Stimulated activated CD4-positive, alpha-beta T cell treated with anti-CD3 and anti-CD28 coated beads, TNF-alpha, amount 100 ng/mL, for 4 hours (primary cell): ENCODE measurements around the gene AFP.
"Not testable (repeated sequence)": the region's sequence is repeated elsewhere in the genome, so short reads cannot be mapped to it uniquely, and the experiment has no call there.

Experiments
- DNase-seq, 3 experiments: peaks; one replicate each; pipeline ENCODE4 v3.0.0-alpha.2; 2020; ENCODE audit warnings: low read depth in 3 of 3

The AFP gene

DNA sequence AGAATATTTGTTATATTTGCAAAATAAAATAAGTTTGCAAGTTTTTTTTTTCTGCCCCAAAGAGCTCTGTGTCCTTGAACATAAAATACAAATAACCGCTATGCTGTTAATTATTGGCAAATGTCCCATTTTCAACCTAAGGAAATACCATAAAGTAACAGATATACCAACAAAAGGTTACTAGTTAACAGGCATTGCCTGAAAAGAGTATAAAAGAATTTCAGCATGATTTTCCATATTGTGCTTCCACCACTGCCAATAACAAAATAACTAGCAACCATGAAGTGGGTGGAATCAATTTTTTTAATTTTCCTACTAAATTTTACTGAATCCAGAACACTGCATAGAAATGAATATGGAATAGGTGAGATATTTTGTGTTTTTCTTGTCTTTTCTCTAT, at the start of gene AFP:
Gene AFP, plus strand, starts transcription at position 238 of the 400 bp plus-strand sequence. Its CDS starts 42 bp downstream, at position 280.
- no peak for DNase-seq

DNA sequence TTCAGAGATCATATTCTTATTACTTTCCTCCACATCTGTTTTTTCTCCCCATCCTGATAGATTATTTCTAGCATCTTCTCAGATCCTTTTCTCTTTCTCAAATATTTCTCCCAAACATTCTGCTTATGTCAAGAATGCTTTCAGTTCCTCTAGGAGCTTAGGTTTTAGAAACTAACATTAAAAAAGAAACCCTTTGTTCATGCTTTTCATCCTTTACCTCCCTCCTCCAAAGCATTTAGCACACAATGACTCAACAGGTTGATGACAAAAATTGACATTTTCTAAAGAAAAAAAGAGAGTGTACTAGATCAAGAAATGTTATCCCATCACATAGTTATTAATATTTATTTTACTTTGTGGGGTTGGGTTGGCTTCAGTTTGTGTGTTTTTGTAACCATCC, 48.5 kb upstream of the AFP start:
- no peak for DNase-seq

DNA sequence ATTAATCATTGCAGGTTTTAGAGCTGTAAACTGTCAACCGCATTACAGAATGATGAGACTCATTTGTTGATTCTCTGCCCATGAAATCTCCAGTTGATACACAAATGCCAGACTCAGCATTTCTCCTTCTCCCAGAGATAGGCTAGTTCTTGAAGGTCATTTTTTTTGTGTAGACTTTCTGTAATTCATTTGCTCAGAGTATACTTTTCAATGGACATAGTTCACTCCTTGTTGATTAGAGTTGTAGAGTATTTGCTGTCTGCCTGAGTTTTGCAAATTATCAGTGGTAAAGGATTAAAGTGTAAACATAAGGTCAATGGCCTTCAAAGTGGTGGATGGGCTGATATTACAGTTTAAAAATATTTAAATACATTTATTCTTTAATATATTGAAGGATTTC, 47.1 kb upstream of the AFP start:
- DNase-seq: no peak

DNA sequence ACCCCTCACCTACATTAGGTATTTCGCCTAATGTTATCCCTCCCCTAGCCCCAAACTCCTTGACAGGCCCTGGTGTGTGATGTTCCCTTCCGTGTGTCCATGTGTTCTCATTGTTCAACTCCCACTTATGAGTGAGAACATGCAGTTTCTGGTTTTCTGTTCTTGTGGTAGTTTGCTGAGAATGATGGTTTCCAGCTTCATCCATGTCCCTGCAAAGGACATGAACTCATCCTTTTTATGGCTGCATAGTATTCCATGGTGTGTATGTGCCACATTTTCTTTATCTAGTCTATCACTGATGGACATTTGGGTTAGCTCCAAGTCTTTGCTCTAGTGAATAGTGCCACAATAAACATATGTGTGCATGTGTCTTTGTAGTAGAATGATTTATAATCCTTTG, 46.4 kb upstream of the AFP start:
- not testable (repeated sequence) for DNase-seq

DNA sequence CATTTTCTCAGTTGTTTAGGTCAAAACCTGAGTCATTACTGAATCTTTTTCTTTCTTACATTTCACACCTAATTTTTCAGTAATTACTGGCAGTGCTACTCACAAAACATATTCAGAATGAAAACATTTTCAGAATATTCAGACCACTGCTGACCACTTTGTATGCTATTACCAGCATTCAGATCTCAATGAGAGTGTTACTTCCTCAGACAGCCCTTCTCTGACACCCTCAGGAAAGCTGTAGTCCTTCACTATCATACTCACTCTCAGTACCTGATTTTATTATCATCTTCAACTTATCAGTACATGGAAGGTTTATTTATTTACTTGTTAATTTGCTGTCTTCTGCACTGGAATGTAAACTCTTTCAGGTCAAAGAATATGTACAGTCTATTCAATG, 44.2 kb upstream of the AFP start:
- DNase-seq: no peak

DNA sequence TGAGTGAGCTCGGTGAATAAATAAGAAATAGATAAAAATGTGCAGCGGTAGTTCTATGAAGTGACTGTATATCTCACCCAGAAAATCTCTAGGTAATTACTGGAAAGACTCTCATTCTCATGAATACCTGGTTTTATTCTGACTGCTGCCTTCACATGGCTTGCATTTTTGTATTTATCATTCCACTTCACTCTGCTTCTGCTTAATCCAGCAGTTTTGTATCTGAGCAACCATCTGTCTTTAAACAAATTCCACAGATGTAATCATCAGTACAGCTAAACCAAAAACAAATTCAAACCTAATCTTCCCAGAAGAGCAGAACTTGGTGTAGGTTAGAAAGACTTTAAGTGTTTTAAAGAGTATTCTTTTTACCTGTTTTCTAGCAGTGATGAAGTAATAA, 43.1 kb upstream of the AFP start:
- no peak for DNase-seq

DNA sequence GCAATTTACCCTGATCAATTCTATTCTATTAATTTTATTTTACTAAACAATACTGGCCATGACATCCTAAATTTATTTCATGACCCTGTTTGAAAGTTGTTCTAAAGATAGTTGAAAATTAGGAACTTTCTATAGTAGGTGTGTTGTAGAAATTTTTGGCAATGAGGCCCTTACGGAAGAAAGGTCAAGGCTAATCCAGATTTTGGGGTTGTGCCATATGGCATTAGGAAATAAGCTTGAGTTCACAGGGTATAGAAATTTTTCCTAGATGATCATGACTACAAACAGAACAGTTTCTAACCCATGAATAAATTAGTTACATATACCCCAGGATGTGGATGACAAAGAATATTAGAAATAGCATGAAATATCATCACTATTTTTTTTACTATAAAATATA, 39.7 kb upstream of the AFP start:
- no peak for DNase-seq

DNA sequence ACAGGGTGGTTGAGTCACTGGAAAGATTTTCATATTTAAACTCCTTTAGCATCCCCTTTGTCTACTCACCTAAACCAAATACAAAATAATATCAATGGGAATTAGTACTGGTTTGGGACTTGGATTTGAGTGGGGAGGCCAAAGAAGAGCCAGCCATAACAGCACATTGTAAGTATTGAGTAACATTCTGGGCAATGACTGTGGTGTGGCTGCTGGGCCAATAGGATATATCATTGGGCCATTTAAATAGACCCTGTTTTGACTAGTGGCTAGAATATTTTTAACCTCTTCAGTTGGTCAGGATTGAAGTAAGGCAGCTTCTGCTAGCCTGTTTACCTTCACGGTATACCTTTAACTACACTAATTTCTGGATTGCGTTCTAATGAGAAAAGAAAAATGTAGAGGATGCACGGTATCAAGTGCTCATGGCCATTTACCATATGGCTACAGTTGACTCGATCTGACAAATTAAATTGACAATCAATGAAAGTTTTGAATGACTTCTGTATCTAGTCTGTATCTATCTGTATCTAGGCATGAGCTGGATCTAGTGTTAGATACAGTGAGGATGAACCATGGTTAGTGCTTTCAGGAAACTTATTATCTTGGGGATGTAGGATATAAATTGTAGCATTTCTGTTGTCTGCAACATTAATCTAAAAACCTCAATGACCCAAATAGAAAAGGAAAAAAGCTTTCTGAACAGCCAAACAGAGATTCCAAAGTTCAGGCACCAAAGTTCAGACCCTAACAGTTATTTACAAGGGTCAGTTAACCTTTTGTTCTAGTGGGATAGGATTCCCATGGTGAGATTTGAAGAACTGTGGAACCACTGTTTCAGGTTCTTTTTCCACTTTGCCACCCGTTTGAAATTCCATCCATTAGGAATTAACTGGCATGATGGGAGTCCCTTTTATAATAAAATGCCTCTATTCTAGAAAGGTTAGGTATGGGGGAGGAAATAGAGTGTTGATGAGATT, 38.7 kb upstream of the AFP start:
- no peak for DNase-seq

DNA sequence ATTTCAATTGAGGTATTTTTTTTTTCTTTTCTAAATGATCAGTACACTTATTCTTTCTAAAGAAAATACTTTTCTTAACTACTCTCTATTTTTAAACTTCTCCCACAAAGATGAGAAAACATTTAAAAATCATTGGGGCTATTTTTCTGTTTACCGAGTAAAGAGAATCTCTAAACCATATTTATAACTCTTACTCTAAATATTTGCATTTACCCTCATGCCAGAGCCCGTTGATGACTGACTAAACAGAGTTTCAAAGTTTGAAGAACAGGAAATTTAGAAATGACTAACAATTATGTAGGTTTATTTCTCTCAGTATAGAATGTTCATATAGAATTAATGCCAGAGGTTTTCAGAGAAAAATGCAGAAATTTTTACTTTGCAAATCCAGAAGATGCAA, 34.6 kb upstream of the AFP start:
- DNase-seq: no peak

DNA sequence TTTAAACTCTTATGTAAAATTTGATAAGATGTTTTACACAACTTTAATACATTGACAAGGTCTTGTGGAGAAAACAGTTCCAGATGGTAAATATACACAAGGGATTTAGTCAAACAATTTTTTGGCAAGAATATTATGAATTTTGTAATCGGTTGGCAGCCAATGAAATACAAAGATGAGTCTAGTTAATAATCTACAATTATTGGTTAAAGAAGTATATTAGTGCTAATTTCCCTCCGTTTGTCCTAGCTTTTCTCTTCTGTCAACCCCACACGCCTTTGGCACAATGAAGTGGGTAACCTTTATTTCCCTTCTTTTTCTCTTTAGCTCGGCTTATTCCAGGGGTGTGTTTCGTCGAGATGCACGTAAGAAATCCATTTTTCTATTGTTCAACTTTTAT, 32.0 kb upstream of the AFP start, which contains the start of gene ALB:
Gene ALB, plus strand, starts transcription at position 246 of the 400 bp plus-strand sequence. Its CDS starts 41 bp downstream, at position 287.
- DNase-seq: no peak

DNA sequence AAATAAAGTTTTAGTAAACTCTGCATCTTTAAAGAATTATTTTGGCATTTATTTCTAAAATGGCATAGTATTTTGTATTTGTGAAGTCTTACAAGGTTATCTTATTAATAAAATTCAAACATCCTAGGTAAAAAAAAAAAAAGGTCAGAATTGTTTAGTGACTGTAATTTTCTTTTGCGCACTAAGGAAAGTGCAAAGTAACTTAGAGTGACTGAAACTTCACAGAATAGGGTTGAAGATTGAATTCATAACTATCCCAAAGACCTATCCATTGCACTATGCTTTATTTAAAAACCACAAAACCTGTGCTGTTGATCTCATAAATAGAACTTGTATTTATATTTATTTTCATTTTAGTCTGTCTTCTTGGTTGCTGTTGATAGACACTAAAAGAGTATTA, 31.6 kb upstream of the AFP start:
- DNase-seq: no peak

DNA sequence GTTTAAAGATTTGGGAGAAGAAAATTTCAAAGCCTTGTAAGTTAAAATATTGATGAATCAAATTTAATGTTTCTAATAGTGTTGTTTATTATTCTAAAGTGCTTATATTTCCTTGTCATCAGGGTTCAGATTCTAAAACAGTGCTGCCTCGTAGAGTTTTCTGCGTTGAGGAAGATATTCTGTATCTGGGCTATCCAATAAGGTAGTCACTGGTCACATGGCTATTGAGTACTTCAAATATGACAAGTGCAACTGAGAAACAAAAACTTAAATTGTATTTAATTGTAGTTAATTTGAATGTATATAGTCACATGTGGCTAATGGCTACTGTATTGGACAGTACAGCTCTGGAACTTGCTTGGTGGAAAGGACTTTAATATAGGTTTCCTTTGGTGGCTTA, 30.9 kb upstream of the AFP start:
- DNase-seq: no peak

DNA sequence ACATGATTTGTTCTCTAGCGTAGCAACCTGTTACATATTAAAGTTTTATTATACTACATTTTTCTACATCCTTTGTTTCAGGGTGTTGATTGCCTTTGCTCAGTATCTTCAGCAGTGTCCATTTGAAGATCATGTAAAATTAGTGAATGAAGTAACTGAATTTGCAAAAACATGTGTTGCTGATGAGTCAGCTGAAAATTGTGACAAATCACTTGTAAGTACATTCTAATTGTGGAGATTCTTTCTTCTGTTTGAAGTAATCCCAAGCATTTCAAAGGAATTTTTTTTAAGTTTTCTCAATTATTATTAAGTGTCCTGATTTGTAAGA, 29.5 kb upstream of the AFP start:
- DNase-seq: no peak

DNA sequence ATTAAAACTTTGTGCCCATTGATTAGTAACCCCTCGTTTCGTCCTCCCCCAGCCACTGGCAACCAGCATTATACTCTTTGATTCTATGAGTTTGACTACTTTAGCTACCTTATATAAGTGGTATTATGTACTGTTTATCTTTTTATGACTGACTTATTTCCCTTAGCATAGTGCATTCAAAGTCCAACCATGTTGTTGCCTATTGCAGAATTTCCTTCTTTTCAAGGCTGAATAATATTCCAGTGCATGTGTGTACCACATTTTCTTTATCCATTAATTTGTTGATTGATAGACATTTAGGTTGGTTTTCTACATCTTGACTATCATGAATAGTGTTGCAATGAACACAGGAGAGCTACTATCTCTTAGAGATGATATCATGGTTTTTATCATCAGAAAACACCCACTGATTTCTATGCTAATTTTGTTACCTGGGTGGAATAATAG, 28.8 kb upstream of the AFP start:
- no peak for DNase-seq

DNA sequence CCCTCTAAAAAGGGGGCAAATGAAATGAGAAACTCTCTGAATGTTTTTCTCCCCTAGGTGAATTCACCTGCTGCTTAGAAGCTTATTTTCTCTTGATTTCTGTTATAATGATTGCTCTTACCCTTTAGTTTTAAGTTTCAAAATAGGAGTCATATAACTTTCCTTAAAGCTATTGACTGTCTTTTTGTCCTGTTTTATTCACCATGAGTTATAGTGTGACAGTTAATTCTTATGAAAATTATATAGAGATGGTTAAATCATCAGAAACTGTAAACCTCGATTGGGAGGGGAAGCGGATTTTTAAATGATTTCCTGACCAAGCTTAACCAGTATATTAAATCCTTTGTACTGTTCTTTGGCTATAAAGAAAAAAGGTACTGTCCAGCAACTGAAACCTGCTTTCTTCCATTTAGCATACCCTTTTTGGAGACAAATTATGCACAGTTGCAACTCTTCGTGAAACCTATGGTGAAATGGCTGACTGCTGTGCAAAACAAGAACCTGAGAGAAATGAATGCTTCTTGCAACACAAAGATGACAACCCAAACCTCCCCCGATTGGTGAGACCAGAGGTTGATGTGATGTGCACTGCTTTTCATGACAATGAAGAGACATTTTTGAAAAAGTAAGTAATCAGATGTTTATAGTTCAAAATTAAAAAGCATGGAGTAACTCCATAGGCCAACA, 27.7 kb upstream of the AFP start:
- DNase-seq: no peak

DNA sequence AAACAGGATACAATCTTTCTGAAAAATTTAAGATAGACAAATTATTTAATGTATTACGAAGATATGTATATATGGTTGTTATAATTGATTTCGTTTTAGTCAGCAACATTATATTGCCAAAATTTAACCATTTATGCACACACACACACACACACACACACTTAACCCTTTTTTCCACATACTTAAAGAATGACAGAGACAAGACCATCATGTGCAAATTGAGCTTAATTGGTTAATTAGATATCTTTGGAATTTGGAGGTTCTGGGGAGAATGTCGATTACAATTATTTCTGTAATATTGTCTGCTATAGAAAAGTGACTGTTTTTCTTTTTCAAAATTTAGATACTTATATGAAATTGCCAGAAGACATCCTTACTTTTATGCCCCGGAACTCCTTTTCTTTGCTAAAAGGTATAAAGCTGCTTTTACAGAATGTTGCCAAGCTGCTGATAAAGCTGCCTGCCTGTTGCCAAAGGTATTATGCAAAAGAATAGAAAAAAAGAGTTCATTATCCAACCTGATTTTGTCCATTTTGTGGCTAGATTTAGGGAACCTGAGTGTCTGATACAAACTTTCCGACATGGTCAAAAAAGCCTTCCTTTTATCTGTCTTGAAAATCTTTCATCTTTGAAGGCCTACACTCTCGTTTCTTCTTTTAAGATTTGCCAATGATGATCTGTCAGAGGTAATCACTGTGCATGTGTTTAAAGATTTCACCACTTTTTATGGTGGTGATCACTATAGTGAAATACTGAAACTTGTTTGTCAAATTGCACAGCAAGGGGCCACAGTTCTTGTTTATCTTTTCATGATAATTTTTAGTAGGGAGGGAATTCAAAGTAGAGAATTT, 26.8 kb upstream of the AFP start:
- no peak for DNase-seq

DNA sequence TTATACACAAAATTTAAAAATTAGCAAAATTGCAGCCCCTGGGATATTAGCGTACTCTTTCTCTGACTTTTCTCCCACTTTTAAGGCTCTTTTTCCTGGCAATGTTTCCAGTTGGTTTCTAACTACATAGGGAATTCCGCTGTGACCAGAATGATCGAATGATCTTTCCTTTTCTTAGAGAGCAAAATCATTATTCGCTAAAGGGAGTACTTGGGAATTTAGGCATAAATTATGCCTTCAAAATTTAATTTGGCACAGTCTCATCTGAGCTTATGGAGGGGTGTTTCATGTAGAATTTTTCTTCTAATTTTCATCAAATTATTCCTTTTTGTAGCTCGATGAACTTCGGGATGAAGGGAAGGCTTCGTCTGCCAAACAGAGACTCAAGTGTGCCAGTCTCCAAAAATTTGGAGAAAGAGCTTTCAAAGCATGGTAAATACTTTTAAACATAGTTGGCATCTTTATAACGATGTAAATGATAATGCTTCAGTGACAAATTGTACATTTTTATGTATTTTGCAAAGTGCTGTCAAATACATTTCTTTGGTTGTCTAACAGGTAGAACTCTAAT, 26.0 kb upstream of the AFP start:
- DNase-seq: no peak

DNA sequence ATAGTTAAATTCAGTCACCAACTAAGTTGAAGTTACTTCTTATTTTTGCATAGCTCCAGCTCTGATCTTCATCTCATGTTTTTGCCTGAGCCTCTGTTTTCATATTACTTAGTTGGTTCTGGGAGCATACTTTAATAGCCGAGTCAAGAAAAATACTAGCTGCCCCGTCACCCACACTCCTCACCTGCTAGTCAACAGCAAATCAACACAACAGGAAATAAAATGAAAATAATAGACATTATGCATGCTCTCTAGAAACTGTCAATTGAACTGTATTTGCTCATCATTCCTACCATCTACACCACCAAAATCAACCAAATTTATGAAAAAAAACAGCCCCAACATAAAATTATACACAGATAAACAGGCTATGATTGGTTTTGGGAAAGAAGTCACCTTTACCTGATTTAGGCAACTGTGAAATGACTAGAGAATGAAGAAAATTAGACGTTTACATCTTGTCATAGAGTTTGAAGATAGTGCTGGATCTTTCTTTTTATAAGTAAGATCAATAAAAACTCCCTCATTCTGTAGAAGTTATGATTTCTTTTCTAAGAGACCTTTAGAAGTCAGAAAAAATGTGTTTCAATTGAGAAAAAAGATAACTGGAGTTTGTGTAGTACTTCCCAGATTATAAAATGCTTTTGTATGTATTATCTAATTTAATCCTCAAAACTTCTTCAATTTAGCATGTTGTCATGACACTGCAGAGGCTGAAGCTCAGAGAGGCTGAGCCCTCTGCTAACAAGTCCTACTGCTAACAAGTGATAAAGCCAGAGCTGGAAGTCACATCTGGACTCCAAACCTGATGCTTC, 24.9 kb upstream of the AFP start:
- DNase-seq: no peak

DNA sequence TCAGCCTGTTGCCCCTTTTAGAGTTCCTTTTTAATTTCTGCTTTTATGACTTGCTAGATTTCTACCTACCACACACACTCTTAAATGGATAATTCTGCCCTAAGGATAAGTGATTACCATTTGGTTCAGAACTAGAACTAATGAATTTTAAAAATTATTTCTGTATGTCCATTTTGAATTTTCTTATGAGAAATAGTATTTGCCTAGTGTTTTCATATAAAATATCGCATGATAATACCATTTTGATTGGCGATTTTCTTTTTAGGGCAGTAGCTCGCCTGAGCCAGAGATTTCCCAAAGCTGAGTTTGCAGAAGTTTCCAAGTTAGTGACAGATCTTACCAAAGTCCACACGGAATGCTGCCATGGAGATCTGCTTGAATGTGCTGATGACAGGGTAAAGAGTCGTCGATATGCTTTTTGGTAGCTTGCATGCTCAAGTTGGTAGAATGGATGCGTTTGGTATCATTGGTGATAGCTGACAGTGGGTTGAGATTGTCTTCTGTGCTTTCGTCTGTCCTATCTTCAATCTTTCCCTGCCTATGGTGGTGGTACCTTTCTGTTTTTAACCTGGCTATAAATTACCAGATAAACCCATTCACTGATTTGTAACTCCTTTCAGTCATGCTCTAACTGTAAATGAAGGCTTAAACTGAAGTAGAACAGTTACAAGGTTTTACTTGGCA, 24.1 kb upstream of the AFP start:
- no peak for DNase-seq

DNA sequence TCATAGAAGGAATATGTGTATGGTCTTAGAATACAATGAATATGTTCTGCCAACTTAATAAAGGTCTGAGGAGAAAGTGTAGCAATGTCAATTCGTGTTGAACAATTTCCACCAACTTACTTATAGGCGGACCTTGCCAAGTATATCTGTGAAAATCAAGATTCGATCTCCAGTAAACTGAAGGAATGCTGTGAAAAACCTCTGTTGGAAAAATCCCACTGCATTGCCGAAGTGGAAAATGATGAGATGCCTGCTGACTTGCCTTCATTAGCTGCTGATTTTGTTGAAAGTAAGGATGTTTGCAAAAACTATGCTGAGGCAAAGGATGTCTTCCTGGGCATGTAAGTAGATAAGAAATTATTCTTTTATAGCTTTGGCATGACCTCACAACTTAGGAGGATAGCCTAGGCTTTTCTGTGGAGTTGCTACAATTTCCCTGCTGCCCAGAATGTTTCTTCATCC, 22.7 kb upstream of the AFP start:
- DNase-seq: no peak
